SW 1271 (cell line): ENCODE results near the gene SP140L.
"Not testable (repeated sequence)": the region's sequence is repeated elsewhere in the genome, so short reads cannot be mapped to it uniquely, and the experiment has no call there.

Experiments used
- DNase-seq, 2 experiments: peaks; one replicate each; lab custom pipeline; 2025; lab: John Stamatoyannopoulos, UW

The SP140L gene

GRCh38 chr2:230418341-230419016, 91.5 kb downstream of the SP140L start:
- peak in 1 of 2 experiments; percentile 37 for DNase-seq

- no peak for DNase-seq
Measured at GRCh38 chr2:230419181-230419580, 92.2 kb downstream of the SP140L start.

GRCh38 chr2:230422149-230422548, 95.2 kb downstream of the SP140L start:
- DNase-seq: no peak

GRCh38 chr2:230423851-230424458, 97.0 kb downstream of the SP140L start:
- DNase-seq: no peak

GRCh38 chr2:230425377-230425776, 98.4 kb downstream of the SP140L start:
- DNase-seq: no peak

- DNase-seq: no peak
Measured at GRCh38 chr2:230429513-230429912, 102.5 kb downstream of the SP140L start.

GRCh38 chr2:230430957-230431910, 104.2 kb downstream of the SP140L start:
- no peak for DNase-seq

- DNase-seq: no peak
Measured at GRCh38 chr2:230434677-230435324, 107.8 kb downstream of the SP140L start.

GRCh38 chr2:230435431-230435830, 108.4 kb downstream of the SP140L start:
- DNase-seq: no peak

- DNase-seq: not testable (repeated sequence)
Measured at GRCh38 chr2:230439121-230439520, 112.1 kb downstream of the SP140L start.

GRCh38 chr2:230439590-230439989, 112.6 kb downstream of the SP140L start:
- peak in 1 of 2 experiments; percentile 28 for DNase-seq

- DNase-seq: peak in 1 of 2 experiments; percentile 52
Measured at GRCh38 chr2:230441227-230441897, 114.4 kb downstream of the SP140L start.

GRCh38 chr2:230443541-230443940, 116.5 kb downstream of the SP140L start:
- peak; percentile 18 to 63 for DNase-seq

GRCh38 chr2:230444832-230445231, 117.8 kb downstream of the SP140L start:
- no peak for DNase-seq

GRCh38 chr2:230447036-230447435, 120.0 kb downstream of the SP140L start:
- no peak for DNase-seq

GRCh38 chr2:230447455-230448451, 120.8 kb downstream of the SP140L start:
- no peak for DNase-seq

GRCh38 chr2:230449901-230450467, 123.0 kb downstream of the SP140L start:
- DNase-seq: no peak

GRCh38 chr2:230453006-230453405, 126.0 kb downstream of the SP140L start:
- no peak for DNase-seq
